Tibial nerve (tissue), 4 donors: ENCODE measurements around the gene NTRK3. TPM values are rescaled to one million over a fixed set of nuclear protein-coding genes. Genes with fewer than 3 reads are reported as not detected.

Experiments
- DNase-seq, 2 donors: peaks; one replicate each; pipeline ENCODE4 v3.0.0-alpha.2; 2019; ENCODE audit warnings: low spot score in 2 of 2
- H3K27ac ChIP-seq, 4 donors: fragments of 200-600 bp; sonication (generic) in 3 of 4; one replicate each; pipeline ENCODE4 v1.5.1; 2017 to 2019; ENCODE audit warnings: mild to moderate bottlenecking in 1 of 4
- H3K27me3 ChIP-seq, 2 donors: fragments of 200-600 bp; sonication (generic) in 1 of 2; one replicate each; pipeline versions ENCODE4 v1.5.1 to v1.6.0; 2017 to 2019
- H3K36me3 ChIP-seq, 3 donors: fragments of 200-600 bp; sonication (generic); one replicate each; pipeline ENCODE4 v1.5.1; 2018 to 2019
- H3K4me1 ChIP-seq, 4 donors: fragments of 200-600 bp; sonication (generic) in 3 of 4; one replicate each; pipeline ENCODE4 v1.5.1; 2017 to 2019
- H3K4me3 ChIP-seq, 4 donors: fragments of 200-600 bp; sonication (generic) in 3 of 4; one replicate each; pipeline ENCODE4 v1.5.1; 2017 to 2019; ENCODE audit warnings: mild to moderate bottlenecking in 1 of 4, moderate library complexity in 1 of 4
- H3K9me3 ChIP-seq, 4 donors: fragments of 200-600 bp; sonication (generic) in 3 of 4; one replicate each; pipeline ENCODE4 v1.5.1; 2017 to 2019
- CTCF ChIP-seq, 5 experiments: fragments of 200-600 bp in 3 of 5; fragments of 450-650 bp in 2 of 5; sonication (generic) in 3 of 5; IDR thresholded peaks; one replicate each; pipeline ENCODE4 v1.5.1; 2016 to 2019; ENCODE audit warnings: antibody characterized with exemption in 5 of 5, mild to moderate bottlenecking in 3 of 5, moderate library complexity in 2 of 5
- EP300 ChIP-seq, 2 donors: sonication (generic); formaldehyde crosslinking; IDR thresholded peaks; one replicate each; pipeline ENCODE4 v1.6.1; 2017; ENCODE audit warnings: antibody characterized with exemption in 2 of 2, mild to moderate bottlenecking in 1 of 2
- POLR2A ChIP-seq, 2 donors: fragments of 450-650 bp; IDR thresholded peaks; one replicate each; pipeline ENCODE4 v1.6.1; 2017; ENCODE audit warnings: antibody characterized with exemption in 2 of 2, mild to moderate bottlenecking in 2 of 2, moderate library complexity in 2 of 2
- WGBS, 2 donors: methylation state at CpG; one replicate each; pipeline ENCODE4 v1.1.5; 2018; 5-methylcytosine and 5-hydroxymethylcytosine counted together
- total RNA-seq, 4 donors: library from RNA; depleted of rRNA; stranded (reverse); fragments of >200 nt; gene quantifications; one replicate each; pipeline ENCODE4 v1.1.0, GENCODE V29; 2016

Gene NTRK3
- total RNA-seq, 4 donors from 2014 or later: 53.4 to 85.9 (median 83.6) TPM

- Histone ChIP-seq H3K27me3 (no peaks in the 10 kb centered on the region), H3K36me3 (no peaks in the 10 kb centered on the region), H3K4me1 (peaks cover 0 to 6% (median 0%) of the 10 kb centered on the region in 4 donors), H3K4me3 (no peak overlapping the region), H3K27ac (peak overlapping the region in 3 of 4 donors; percentile 2 to 70 (median 18)), H3K9me3 (no peaks in the 10 kb centered on the region)
- TF ChIP-seq CTCF (IDR thresholded peaks at IDR 0.05): no peak
- peak in 1 of 2 donors; percentile 51 for TF ChIP-seq EP300 (IDR thresholded peaks at IDR 0.05)
- no peak for DNase-seq
- WGBS, 2 donors: 71% methylated on average over 10 of the region's 10 CpGs
Observed at GRCh38 chr15:87902772-87903426, 353.6 kb downstream of the NTRK3 start.

- peaks cover 0 to 9% (median 0%) of the 10 kb centered on the region in 4 donors for H3K4me1 ChIP-seq
- no peak for DNase-seq
- H3K4me3 ChIP-seq: no peak overlapping the region
- H3K27me3 ChIP-seq: no peaks in the 10 kb centered on the region
- TF ChIP-seq EP300 (IDR thresholded peaks at IDR 0.05): no peak
- no peak for TF ChIP-seq CTCF (IDR thresholded peaks at IDR 0.05)
- no peak for TF ChIP-seq POLR2A (IDR thresholded peaks at IDR 0.05)
- WGBS, 2 donors: 54 to 61% methylated on average over 3 of the region's 3 CpGs
- H3K9me3 ChIP-seq: no peaks in the 10 kb centered on the region
- H3K36me3 ChIP-seq: no peaks in the 10 kb centered on the region
- peak overlapping the region in 2 of 4 donors; percentile 18 to 70 for H3K27ac ChIP-seq
Observed at GRCh38 chr15:87901926-87902690, 354.4 kb downstream of the NTRK3 start.

- peaks cover 0 to 15% (median 0%) of the 10 kb centered on the region in 4 donors for H3K4me1 ChIP-seq
- H3K36me3 ChIP-seq: no peaks in the 10 kb centered on the region
- no peaks in the 10 kb centered on the region for H3K27me3 ChIP-seq
- H3K27ac ChIP-seq: no peak overlapping the region
- H3K9me3 ChIP-seq: no peaks in the 10 kb centered on the region
- TF ChIP-seq EP300 (IDR thresholded peaks at IDR 0.05) (no peak), POLR2A (IDR thresholded peaks at IDR 0.05) (no peak), CTCF (IDR thresholded peaks at IDR 0.05) (no peak)
- 68 to 82% methylated on average over 1 of the region's 1 CpG for WGBS, 2 donors
- DNase-seq: no peak
- no peak overlapping the region for H3K4me3 ChIP-seq
Observed at GRCh38 chr15:87901008-87901407, 355.5 kb downstream of the NTRK3 start.

- peak in 1 of 2 donors; percentile 21 for DNase-seq
- TF ChIP-seq POLR2A (IDR thresholded peaks at IDR 0.05) (no peak), CTCF (IDR thresholded peaks at IDR 0.05) (no peak), EP300 (IDR thresholded peaks at IDR 0.05) (no peak)
Observed at GRCh38 chr15:87896936-87897335, 359.6 kb downstream of the NTRK3 start.

GRCh38 chr15:87887177-87887576 is 369.4 kb downstream of the NTRK3 start:
- 72 to 85% methylated on average over 1 of the region's 1 CpG for WGBS, 2 donors

More at GRCh38 chr15:87896936-87897335, 359.6 kb downstream of the NTRK3 start:
- Histone ChIP-seq H3K36me3 (no peaks in the 10 kb centered on the region), H3K9me3 (no peaks in the 10 kb centered on the region), H3K27ac (no peak overlapping the region), H3K27me3 (no peaks in the 10 kb centered on the region), H3K4me1 (peaks cover 0 to 15% (median 0%) of the 10 kb centered on the region in 4 donors), H3K4me3 (no peak overlapping the region)
- 24 to 27% methylated on average over 4 of the region's 4 CpGs for WGBS, 2 donors

More at GRCh38 chr15:87887177-87887576, 369.4 kb downstream of the NTRK3 start:
- Histone ChIP-seq H3K27ac (no peak overlapping the region), H3K4me1 (no peaks in the 10 kb centered on the region), H3K9me3 (peaks cover 0 to 9% (median 0%) of the 10 kb centered on the region in 4 donors), H3K36me3 (no peaks in the 10 kb centered on the region), H3K27me3 (no peaks in the 10 kb centered on the region), H3K4me3 (no peak overlapping the region)
- TF ChIP-seq CTCF (IDR thresholded peaks at IDR 0.05) (no peak), EP300 (IDR thresholded peaks at IDR 0.05) (no peak), POLR2A (IDR thresholded peaks at IDR 0.05) (no peak)
- DNase-seq: no peak
